Endothelial cell of umbilical vein (primary cell): ENCODE measurements around the gene MCTP1. TPM values are rescaled to one million over a fixed set of nuclear protein-coding genes. Genes with fewer than 3 reads are reported as not detected.

Experiments
- BruUV-seq: library from RNA; stranded (reverse); fragments of 400-500 nt; replicated peaks from 2 replicates; lab custom pipeline; 2021; lab: Mats Ljungman, UMichigan
- CTCF ChIA-PET: fragments of 300-600, 350-600 bp; sonication (Branson Sonifier 250); formaldehyde crosslinking; loops from one replicate; lab custom pipeline; 2021; ENCODE audit warnings: antibody characterized with exemption, inconsistent platforms; lab: Charles Lee
- POLR2A ChIA-PET: fragments of 300-600, 350-600 bp; sonication (Branson Sonifier 250); formaldehyde crosslinking; loops from one replicate; lab custom pipeline; 2021; ENCODE audit warnings: antibody characterized with exemption, inconsistent platforms; lab: Charles Lee
- DNase-seq: peaks from one replicate; pipeline ENCODE4 v3.0.0-alpha.2; 2011; ENCODE audit warnings: low read depth, low spot score
- FAIRE-seq: peaks from 2 replicates; lab custom pipeline; 2011; peaks lifted over from hg19 to GRCh38; lab: Jason Lieb, UNC
- H2AFZ ChIP-seq: 2 replicates; pipeline ENCODE4 v1.6.0; 2012; ENCODE audit warnings: low read depth, low read length, control low read depth, inconsistent platforms
- H3K27ac ChIP-seq: 2 replicates; pipeline ENCODE4 v1.5.1; 2011; ENCODE audit warnings: low read depth, mild to moderate bottlenecking, control low read depth, low read length, moderate library complexity; ENCODE audit not compliant: insufficient read depth
- H3K27me3 ChIP-seq, 2 experiments: 2 replicates each; pipeline versions ENCODE4 v1.6.0 to v1.6.1; 2011; ENCODE audit warnings: low read length in 2 of 2, mixed read lengths in 1 of 2; ENCODE audit not compliant: control insufficient read depth in 2 of 2, insufficient read depth in 2 of 2
- H3K36me3 ChIP-seq, 2 experiments: 2 replicates in 1 of 2; 3 replicates in 1 of 2; pipeline ENCODE4 v1.5.1; 2011; ENCODE audit warnings: low read length in 2 of 2, mild to moderate bottlenecking in 1 of 2, moderate library complexity in 1 of 2; ENCODE audit not compliant: control insufficient read depth in 2 of 2, insufficient read depth in 2 of 2; ENCODE audit errors: extremely low read depth in 1 of 2
- H3K4me1 ChIP-seq: 3 replicates; pipeline ENCODE4 v1.5.1; 2011; ENCODE audit warnings: mild to moderate bottlenecking, low read length; ENCODE audit not compliant: control insufficient read depth, insufficient read depth; ENCODE audit errors: extremely low read depth
- H3K4me2 ChIP-seq: 2 replicates; pipeline ENCODE4 v1.6.1; 2011; ENCODE audit warnings: low read length, control low read depth, mixed read lengths; ENCODE audit not compliant: insufficient read depth
- H3K4me3 ChIP-seq, 3 experiments: fragments of 200-600 bp in 1 of 3; sonication (generic), shearing (Covaris generic) in 1 of 3; replicated peaks in 1 of 3; 2 replicates each; pipeline ENCODE4 v1.5.1; 2011 to 2016; ENCODE audit warnings: control low read depth in 3 of 3, low read length in 3 of 3, mild to moderate bottlenecking in 2 of 3, inconsistent platforms in 1 of 3, low read depth in 1 of 3, moderate library complexity in 1 of 3; ENCODE audit not compliant: insufficient read depth in 1 of 3
- H3K79me2 ChIP-seq: 2 replicates; pipeline ENCODE4 v1.6.0; 2012; ENCODE audit warnings: low read length, inconsistent platforms; ENCODE audit not compliant: control insufficient read depth, insufficient read depth
- H3K9ac ChIP-seq: replicated peaks from 2 replicates; pipeline ENCODE3; 2011; ENCODE audit warnings: low read length, control low read depth; ENCODE audit not compliant: insufficient read depth; ENCODE audit errors: extremely low read depth
- H3K9me1 ChIP-seq: replicated peaks from 3 replicates; pipeline ENCODE4 v1.6.0; 2011; ENCODE audit warnings: mild to moderate bottlenecking, low read length; ENCODE audit not compliant: control insufficient read depth, insufficient read depth; ENCODE audit errors: extremely low read depth
- H3K9me3 ChIP-seq: replicated peaks from 2 replicates; pipeline ENCODE4 v1.5.1; 2012; ENCODE audit warnings: low read length, inconsistent platforms; ENCODE audit not compliant: control insufficient read depth, insufficient read depth
- H4K20me1 ChIP-seq: replicated peaks from 2 replicates; pipeline ENCODE3; 2011; ENCODE audit warnings: mild to moderate bottlenecking, low read length; ENCODE audit not compliant: control insufficient read depth, insufficient read depth; ENCODE audit errors: extremely low read depth
- EZH2 ChIP-seq: IDR thresholded peaks from 2 replicates; pipeline ENCODE4 v1.6.1; 2012; ENCODE audit warnings: borderline replicate concordance, low read depth, mild to moderate bottlenecking, moderate library complexity, low read length, inconsistent platforms; ENCODE audit not compliant: severe bottlenecking
- FOS ChIP-seq: IDR thresholded peaks from 2 replicates; pipeline ENCODE4 v1.6.1; 2011; ENCODE audit warnings: mild to moderate bottlenecking, low read length, moderate library complexity, borderline replicate concordance; ENCODE audit not compliant: insufficient read depth
- MYC ChIP-seq: IDR thresholded peaks from one replicate; pipeline ENCODE4 v1.6.1; 2011; ENCODE audit warnings: mild to moderate bottlenecking, low read depth, low read length
- POLR2AphosphoS5 ChIP-seq: IDR thresholded peaks from 2 replicates; pipeline ENCODE4 v1.6.1; 2012; ENCODE audit warnings: low read depth, mild to moderate bottlenecking, control low read depth, low read length, moderate library complexity; ENCODE audit not compliant: insufficient read depth
- dilution Hi-C: fragments of 300-500 bp; cut with MboI; formaldehyde crosslinking; loops from one replicate; pipeline ENCODE4 v1.15.0; 2019; ENCODE audit warnings: low sequenced_read_pairs; ENCODE audit not compliant: extremely low pct_ligation_motif_present
- intact Hi-C: fragments of 100-400 bp; cut with micrococcal nuclease; formaldehyde crosslinking; loops from one replicate; pipeline ENCODE4 v1.10.0; 2022
- polyA plus RNA-seq, 4 experiments: library from polyadenylated mRNA; depleted of rRNA in 3 of 4; stranded (reverse) in 3 of 4; unstranded in 1 of 4; fragments of >200 nt; gene quantifications; 2 replicates each; pipeline versions ENCODE4 v1.2.1 to v1.2.3, GENCODE V29; 2011 to 2012; ENCODE audit warnings: missing spikeins in 1 of 4
- total RNA-seq: library from RNA; stranded (reverse); gene quantifications from 2 replicates; pipeline ENCODE4 v1.2.3, GENCODE V29; 2021

MCTP1 gene
- total and polyA plus RNA-seq, 2 donors (not counting 3 experiments of a cell fraction or from before 2014, with no cell fraction given), result 79.3 to 203 TPM

DNA sequence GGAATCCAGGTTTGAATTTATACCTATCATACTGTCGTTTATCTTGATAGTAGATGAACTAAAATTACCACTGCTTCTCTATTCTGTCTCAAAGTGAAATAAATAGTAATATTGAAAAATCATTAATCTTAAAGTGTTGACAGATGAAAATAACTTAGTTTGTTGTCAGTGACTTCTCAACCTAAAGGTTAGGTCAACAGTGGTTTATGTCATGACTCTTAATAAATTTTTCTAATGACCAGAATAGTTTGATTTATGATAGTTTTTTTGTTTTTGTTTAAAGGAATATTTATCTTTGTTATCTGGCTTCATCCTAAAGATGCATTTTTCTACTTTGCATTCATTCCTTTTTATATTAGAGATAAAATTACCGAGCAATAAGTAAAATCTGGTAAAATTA lies 585.3 kb downstream of the MCTP1 start:
- H3K4me3 ChIP-seq, result no peak overlapping the region
- DNase-seq (no peak), FAIRE-seq (no peak)
- no peaks in the 10 kb centered on the region for H3K79me2 ChIP-seq
- H3K9me1 ChIP-seq, result no peaks in the 10 kb centered on the region
- no peaks in the 10 kb centered on the region for H4K20me1 ChIP-seq
- no peak overlapping the region for H3K27ac ChIP-seq
- no peak for TF ChIP-seq POLR2AphosphoS5
- TF ChIP-seq MYC, result no peak
- no peak overlapping the region for H3K9ac ChIP-seq
- CTCF ChIA-PET, result no interaction called here
- no peak overlapping the region for H2AFZ ChIP-seq
- no TSS peak for BruUV-seq
- POLR2A ChIA-PET, result no interaction called here
- H3K27me3 ChIP-seq, result no peaks in the 10 kb centered on the region
- H3K36me3 ChIP-seq, result no peaks in the 10 kb centered on the region
- dilution Hi-C loops, result no loop called here
- H3K9me3 ChIP-seq, result no peaks in the 10 kb centered on the region
- intact Hi-C loops, result no loop called here
- no peak overlapping the region for H3K4me2 ChIP-seq
- no peaks in the 10 kb centered on the region for H3K4me1 ChIP-seq

DNA sequence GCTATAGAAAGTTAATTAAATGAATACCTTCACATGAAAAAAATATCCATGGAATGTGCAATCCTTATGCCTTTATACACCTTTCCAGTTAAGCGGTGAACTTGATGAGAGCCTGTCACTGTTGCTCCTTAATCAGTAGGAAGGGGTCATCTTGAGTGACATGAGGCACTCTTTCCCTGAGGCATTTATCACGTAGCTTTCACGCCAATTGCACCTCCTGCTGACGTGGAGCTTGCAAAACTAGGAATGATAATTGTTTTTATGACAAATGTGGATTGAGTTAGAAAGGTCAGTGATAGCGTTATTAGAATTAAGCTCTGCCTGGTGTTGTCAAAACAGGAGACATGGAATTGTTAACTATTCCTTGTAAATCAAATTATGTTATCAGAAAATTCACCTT lies 586.7 kb downstream of the MCTP1 start:
- no peak overlapping the region for H2AFZ ChIP-seq
- H3K27ac ChIP-seq, result no peak overlapping the region
- no peaks in the 10 kb centered on the region for H3K9me3 ChIP-seq
- H3K4me2 ChIP-seq, result no peak overlapping the region
- H3K4me1 ChIP-seq, result peaks cover 6% of the 10 kb centered on the region
- FAIRE-seq, result no peak
- no peaks in the 10 kb centered on the region for H4K20me1 ChIP-seq
- dilution Hi-C loops, result no loop called here
- ChIA-PET POLR2A (no interaction called here), CTCF (interaction anchor here (1.5 kb wide), 1 partner anchor 39 kb away, joined by 5 read pairs; no protein-coding TSS in a partner anchor)
- no peaks in the 10 kb centered on the region for H3K27me3 ChIP-seq
- no peak for TF ChIP-seq POLR2AphosphoS5
- no peak for TF ChIP-seq EZH2
- TF ChIP-seq FOS, result no peak
- intact Hi-C loops, result no loop called here
- BruUV-seq, result no TSS peak
- H3K9me1 ChIP-seq, result no peaks in the 10 kb centered on the region
- no peak overlapping the region for H3K9ac ChIP-seq
- no peak overlapping the region for H3K4me3 ChIP-seq
- DNase-seq, result no peak
- no peaks in the 10 kb centered on the region for H3K36me3 ChIP-seq
- no peaks in the 10 kb centered on the region for H3K79me2 ChIP-seq
